Pulmonary artery endothelial cell (primary cell): Measurements from ENCODE around the gene RORB. TPM values are rescaled to one million over a fixed set of nuclear protein-coding genes. Genes with fewer than 3 reads are reported as not detected.

Experiments
- DNase-seq: peaks from one replicate; pipeline ENCODE4 v3.0.0-alpha.2; 2011; ENCODE audit warnings: low read depth, low spot score
- total RNA-seq: library from RNA; depleted of rRNA; stranded (reverse); fragments of >200 nt; gene quantifications from 2 replicates; pipeline ENCODE4 v1.2.3, GENCODE V29; 2014

Gene RORB
- total RNA-seq, 1 donor from 2014 or later, result not detected

GRCh38 chr9:74697535-74697934, 200.4 kb downstream of the RORB start:
- no peak for DNase-seq

DNA sequence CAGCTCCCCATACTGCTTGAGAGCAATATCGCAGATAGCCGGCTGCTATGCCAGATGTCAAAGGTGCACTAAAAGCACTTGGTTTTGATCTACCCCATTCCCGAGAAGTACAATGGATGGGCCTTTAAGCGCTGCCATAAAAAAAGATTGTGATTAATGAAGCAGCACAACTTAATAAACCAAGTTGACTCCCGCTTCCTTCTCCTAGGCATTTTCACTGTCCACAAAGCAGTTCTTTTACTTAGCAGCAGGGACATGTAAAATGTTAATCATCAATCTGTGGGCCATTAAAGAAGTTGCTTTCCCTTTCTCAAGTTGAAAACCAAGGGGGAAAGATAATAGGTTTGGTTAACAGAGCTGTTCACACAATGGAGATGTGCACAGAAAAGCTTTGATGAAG, 214.2 kb downstream of the RORB start:
- DNase-seq, result no peak

DNA sequence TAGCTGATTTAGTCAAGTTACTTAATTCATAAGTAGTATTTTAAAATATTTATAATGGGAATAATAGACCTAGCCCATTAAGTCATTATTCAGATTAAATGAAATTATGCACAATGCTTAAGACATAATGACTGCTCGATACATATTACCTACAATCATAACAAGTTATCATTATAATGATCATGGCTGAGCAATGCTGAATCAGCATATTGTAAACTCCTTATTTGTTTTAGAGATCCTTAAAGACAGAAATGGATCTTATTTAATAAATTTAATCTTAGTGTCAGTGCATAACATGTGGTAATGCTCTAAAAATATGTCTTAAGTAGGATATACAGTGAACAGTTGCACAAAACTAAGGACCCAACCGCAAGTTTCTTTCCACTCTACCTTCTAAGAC, 221.6 kb downstream of the RORB start:
- no peak for DNase-seq

GRCh38 chr9:74719306-74719705, 222.2 kb downstream of the RORB start:
- no peak for DNase-seq

- DNase-seq, result no peak
These were observed 224.8 kb downstream of the RORB start for GRCh38 chr9:74721696-74722660.

GRCh38 chr9:74724317-74724716, 227.2 kb downstream of the RORB start:
- no peak for DNase-seq

GRCh38 chr9:74726581-74726980, 229.4 kb downstream of the RORB start:
- DNase-seq, result no peak

DNA sequence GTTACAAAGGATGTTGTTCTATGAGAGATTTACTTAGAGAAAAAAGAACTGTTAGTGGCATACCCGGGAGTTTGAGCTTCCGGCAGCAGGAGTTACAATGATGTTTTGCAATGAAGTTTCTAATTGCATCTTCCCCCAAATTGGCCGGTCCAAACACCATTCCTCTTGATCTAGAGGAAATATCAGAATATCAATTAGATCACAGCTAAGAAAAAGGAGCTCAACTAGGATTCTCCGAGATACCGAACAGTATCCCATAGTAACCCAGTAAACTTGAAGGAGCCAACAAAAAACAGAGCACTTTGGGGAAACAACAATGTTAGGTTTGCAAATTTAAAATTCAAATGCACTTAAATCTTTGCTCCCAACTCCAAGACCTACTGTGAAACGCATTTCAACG, 231.0 kb downstream of the RORB start:
- DNase-seq, result no peak

DNA sequence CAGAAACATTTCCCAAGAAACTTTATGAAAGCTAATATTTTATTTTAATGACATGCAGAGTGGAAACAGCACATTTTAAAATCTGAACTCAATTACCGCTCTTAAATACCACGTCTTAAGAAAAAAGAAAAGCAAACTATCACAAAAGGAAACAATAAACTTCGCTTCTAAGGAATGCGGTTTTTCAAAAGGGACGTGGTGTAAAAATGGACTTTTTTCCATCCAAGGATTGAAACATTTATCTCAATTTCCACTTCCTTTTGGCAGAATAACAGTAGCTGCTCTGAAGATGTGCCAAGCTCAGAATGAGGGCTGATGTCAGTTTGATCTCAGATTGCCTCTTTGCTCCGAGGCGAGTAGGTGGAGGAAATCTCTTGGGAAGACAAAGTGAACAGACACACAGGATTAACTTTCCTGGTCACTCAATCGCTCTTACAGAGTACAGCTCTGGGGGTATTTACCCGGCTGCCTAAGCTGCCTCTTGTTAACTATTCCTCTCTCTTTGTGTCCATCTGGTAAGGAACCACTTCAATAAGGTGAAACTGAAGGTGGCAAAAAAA, 232.1 kb downstream of the RORB start:
- DNase-seq, result no peak

GRCh38 chr9:74735761-74736160, 238.6 kb downstream of the RORB start:
- DNase-seq, result no peak

DNA sequence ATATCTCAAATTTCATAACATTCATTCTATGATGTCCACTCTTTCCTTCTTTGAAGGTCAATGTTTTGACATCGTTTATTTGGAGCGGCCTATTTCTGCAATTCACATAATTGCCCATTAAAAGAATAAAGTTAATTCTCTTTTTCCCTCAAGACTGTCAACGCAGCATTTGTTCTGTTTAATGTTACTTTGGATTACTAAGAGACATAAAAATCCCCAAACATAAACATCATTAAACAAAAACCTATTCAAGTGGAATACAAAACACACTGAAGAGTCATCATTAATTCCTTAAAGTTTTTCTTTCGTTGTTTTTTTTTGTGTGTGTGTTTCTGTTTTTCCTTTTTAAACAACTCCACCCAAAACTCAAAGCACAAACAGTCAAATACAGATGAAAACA, 239.5 kb downstream of the RORB start:
- DNase-seq, result no peak

DNA sequence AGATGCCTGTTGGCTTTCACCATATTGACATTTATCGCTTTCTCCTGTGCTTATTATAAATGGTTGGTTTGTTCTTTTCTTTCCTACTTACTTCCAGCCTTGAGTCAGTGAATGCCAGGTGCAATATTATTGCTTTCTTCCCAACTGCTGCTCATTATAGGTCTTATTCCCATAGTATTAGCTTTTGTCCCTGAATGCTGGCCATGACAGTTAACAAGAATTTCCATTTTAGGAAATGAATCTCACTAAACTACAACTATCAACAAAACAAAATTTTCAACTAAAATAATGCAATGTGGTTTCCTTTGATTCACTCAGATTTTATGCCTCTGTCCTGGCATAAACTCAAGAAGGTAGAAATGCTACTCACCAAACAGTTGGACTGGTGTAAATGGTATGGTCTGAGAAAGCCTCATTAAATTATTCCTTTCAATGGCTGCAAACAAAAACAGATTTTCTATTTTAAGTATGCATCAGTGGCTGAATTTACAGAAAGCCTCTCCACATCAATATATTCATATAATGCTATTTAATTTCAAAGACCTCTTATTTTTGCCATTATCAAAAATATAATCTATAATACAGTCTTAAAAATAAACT, 245.2 kb downstream of the RORB start:
- DNase-seq, result no peak
